HG03066 (cell line): ENCODE results near the gene TOMM20.

Experiments used
- ATAC-seq: cut with Tn5 transposase; IDR thresholded peaks from one replicate; pipeline ENCODE4 v1.9.1; 2021; ENCODE audit warnings: low read depth; ENCODE audit not compliant: unreplicated experiment

Gene TOMM20

GRCh38 chr1:235136111-235136510 lies 7.5 kb upstream of the TOMM20 start:
- ATAC-seq = no peak

GRCh38 chr1:235134171-235134570 lies 5.5 kb upstream of the TOMM20 start:
- no peak for ATAC-seq

GRCh38 chr1:235133086-235133485 lies 4.4 kb upstream of the TOMM20 start:
- ATAC-seq = no peak

- no peak for ATAC-seq
Measured at GRCh38 chr1:235131961-235132360, 3.3 kb upstream of the TOMM20 start.

GRCh38 chr1:235130766-235131270 lies 2.2 kb upstream of the TOMM20 start:
- no peak for ATAC-seq

- ATAC-seq = no peak
Measured at GRCh38 chr1:235129774-235130570, 1.3 kb upstream of the TOMM20 start.

GRCh38 chr1:235127732-235128455 lies 743 bp downstream of the TOMM20 start:
- ATAC-seq = no peak

- no peak for ATAC-seq
Measured at GRCh38 chr1:235127203-235127602, 1.4 kb downstream of the TOMM20 start.

GRCh38 chr1:235124665-235125064 lies 4.0 kb downstream of the TOMM20 start:
- no peak for ATAC-seq

DNA sequence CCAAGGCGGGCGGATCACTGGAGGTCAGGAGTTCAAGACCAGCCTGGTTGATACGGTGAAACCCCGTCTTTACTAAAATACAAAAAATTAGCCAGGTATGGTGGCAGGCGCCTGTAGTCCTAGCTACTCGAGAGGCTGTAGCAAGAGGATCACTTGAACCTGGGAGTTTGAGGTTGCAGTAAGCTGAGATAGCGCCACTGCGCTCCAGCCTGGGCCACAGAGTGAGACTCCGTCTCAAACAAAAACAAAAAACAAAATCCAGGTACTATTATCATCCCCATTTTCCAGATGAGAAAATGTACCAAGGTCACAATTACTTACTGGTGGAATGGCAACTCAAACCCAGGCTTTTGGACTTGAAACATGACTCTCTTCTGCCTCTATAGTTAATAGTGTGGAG lies 4.5 kb downstream of the TOMM20 start:
- ATAC-seq = no peak

GRCh38 chr1:235122348-235122747 lies 6.3 kb downstream of the TOMM20 start:
- ATAC-seq = no peak

GRCh38 chr1:235113183-235113917 lies 15.3 kb downstream of the TOMM20 start:
- no peak for ATAC-seq

- ATAC-seq = no peak
Measured at GRCh38 chr1:235112297-235113182, 16.1 kb downstream of the TOMM20 start.

DNA sequence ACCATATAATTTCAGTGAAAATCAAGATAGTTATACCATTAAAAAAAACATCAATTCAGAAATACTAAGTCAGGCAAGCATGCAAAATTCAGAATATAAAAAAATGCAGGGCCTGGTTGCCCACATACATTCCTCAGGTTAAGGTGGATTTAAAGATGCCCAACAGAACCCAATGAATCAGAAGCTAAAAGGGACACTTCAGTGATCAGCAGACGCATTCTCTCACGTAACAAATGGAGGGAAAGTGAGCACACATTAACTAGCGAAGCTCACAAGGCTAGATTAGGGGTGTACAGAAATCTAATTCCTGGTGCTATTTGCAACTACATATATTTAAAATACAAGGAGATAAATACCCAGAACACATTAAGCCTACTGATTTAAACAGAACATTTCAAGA lies 17.5 kb downstream of the TOMM20 start:
- ATAC-seq = no peak

GRCh38 chr1:235108876-235109275 lies 19.8 kb downstream of the TOMM20 start:
- no peak for ATAC-seq

- ATAC-seq = no peak
Measured at GRCh38 chr1:235108185-235108593, 20.4 kb downstream of the TOMM20 start.

- ATAC-seq = no peak
Measured at GRCh38 chr1:235107368-235108184, 21.1 kb downstream of the TOMM20 start.

DNA sequence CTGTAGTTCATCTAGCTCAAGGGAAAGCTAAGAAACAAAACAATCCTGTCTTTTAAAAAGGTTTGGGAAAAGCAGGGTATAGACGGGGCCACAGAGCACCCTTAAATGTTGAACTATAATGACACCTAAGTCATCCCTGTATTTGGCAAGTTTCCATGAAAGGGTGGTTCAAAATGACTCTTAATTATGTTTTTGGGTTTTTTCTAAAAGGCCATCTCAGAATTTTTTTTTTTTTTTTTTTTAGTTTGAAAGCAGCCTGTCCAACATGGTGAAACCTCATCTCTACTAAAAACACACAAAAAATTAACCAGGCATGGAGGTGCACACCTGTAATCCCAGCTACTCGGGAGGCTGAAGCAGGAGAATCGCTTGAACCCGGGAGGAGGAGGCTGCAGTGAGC lies 22.2 kb downstream of the TOMM20 start:
- ATAC-seq = no peak
